Gastroesophageal sphincter (tissue), 4 donors: ENCODE results near the gene SRSF8. TPM values are rescaled to one million over a fixed set of nuclear protein-coding genes. Genes with fewer than 3 reads are reported as not detected.

Experiments used
- ATAC-seq: fragments of 150-250 bp; one replicate; pipeline ENCODE4 v1.9.1; 2016; ENCODE audit warnings: mild to moderate bottlenecking, moderate library complexity
- H3K27ac ChIP-seq, 4 donors: fragments of 200-600 bp; sonication (generic) in 3 of 4; 1 replicate in 3 of 4; 2 replicates in 1 of 4; pipeline ENCODE4 v1.5.1; 2016 to 2019
- H3K27me3 ChIP-seq: fragments of 200-600 bp; sonication (generic); one replicate; pipeline ENCODE4 v1.5.1; 2019
- H3K36me3 ChIP-seq, 2 donors: fragments of 200-600 bp; sonication (generic); one replicate each; pipeline ENCODE4 v1.5.1; 2019; ENCODE audit warnings: control low read depth in 1 of 2
- H3K4me1 ChIP-seq, 3 donors: fragments of 200-600 bp; sonication (generic); 1 replicate in 2 of 3; 2 replicates in 1 of 3; pipeline ENCODE4 v1.5.1; 2016 to 2019; ENCODE audit warnings: control low read depth in 2 of 3
- H3K4me3 ChIP-seq, 2 donors: fragments of 200-600 bp; sonication (generic); one replicate each; pipeline ENCODE4 v1.5.1; 2019; ENCODE audit warnings: mild to moderate bottlenecking in 1 of 2, moderate library complexity in 1 of 2
- H3K9me3 ChIP-seq, 3 donors: fragments of 200-600 bp; sonication (generic); one replicate each; pipeline ENCODE4 v1.5.1; 2017 to 2019; ENCODE audit warnings: control low read depth in 2 of 3
- CTCF ChIP-seq, 4 experiments: fragments of 200-600 bp in 2 of 4; fragments of 450-650 bp in 2 of 4; sonication (generic) in 1 of 4; IDR thresholded peaks; one replicate each; pipeline ENCODE4 v1.5.1; 2017 to 2019; ENCODE audit warnings: antibody characterized with exemption in 4 of 4, mild to moderate bottlenecking in 2 of 4, moderate library complexity in 2 of 4
- EP300 ChIP-seq: sonication (generic); formaldehyde crosslinking; IDR thresholded peaks from one replicate; pipeline ENCODE4 v1.6.1; 2017; ENCODE audit warnings: antibody characterized with exemption, mild to moderate bottlenecking
- POLR2A ChIP-seq, 2 donors: fragments of 450-650 bp; IDR thresholded peaks; one replicate each; pipeline ENCODE4 v1.6.1; 2017; ENCODE audit warnings: antibody characterized with exemption in 2 of 2, mild to moderate bottlenecking in 2 of 2, moderate library complexity in 1 of 2
- POLR2AphosphoS5 ChIP-seq: sonication (generic); formaldehyde crosslinking; IDR thresholded peaks from one replicate; pipeline ENCODE4 v1.6.1; 2017; ENCODE audit warnings: antibody characterized with exemption
- WGBS, 2 donors: methylation state at CpG; one replicate each; pipeline ENCODE4 v1.1.5; 2018; ENCODE audit warnings: low coverage in 1 of 2; 5-methylcytosine and 5-hydroxymethylcytosine counted together
- total RNA-seq, 4 donors: library from RNA; depleted of rRNA; stranded (reverse); fragments of >200 nt; gene quantifications; one replicate each; pipeline ENCODE4 v1.1.0, GENCODE V29; 2016

Gene SRSF8
- total RNA-seq, 4 donors from 2014 or later: 28.6 to 34.9 (median 33.0) TPM

- TF ChIP-seq POLR2AphosphoS5 (no peak), CTCF (IDR thresholded peaks at IDR 0.05) (no peak), EP300 (no peak), POLR2A (IDR thresholded peaks at IDR 0.05) (no peak)
- WGBS, 2 donors: 70 to 76% methylated on average over 2 to 3 of the region's 3 CpGs
- H3K36me3 ChIP-seq: no peaks in the 10 kb centered on the region
- no peaks in the 10 kb centered on the region for H3K9me3 ChIP-seq
- H3K27me3 ChIP-seq: no peaks in the 10 kb centered on the region
- H3K4me1 ChIP-seq: peaks cover 0 to 20% (median 0%) of the 10 kb centered on the region in 3 donors
- ATAC-seq: no peak
- no peak overlapping the region for H3K27ac ChIP-seq
- H3K4me3 ChIP-seq: no peak overlapping the region
These were observed 18.5 kb downstream of the SRSF8 start for GRCh38 chr11:95085117-95085816.

GRCh38 chr11:95086151-95086550, 19.4 kb downstream of the SRSF8 start:
- Histone ChIP-seq H3K9me3 (no peaks in the 10 kb centered on the region), H3K27ac (no peak overlapping the region), H3K27me3 (no peaks in the 10 kb centered on the region), H3K4me1 (peaks cover 5 to 25% (median 8%) of the 10 kb centered on the region in 3 donors), H3K36me3 (no peaks in the 10 kb centered on the region), H3K4me3 (no peak overlapping the region)
- no peak for ATAC-seq
- TF ChIP-seq POLR2A (IDR thresholded peaks at IDR 0.05) (no peak), EP300 (no peak), POLR2AphosphoS5 (no peak), CTCF (IDR thresholded peaks at IDR 0.05) (no peak)
- WGBS, 2 donors: 78 to 82% methylated on average over 2 of the region's 2 CpGs

- no peak overlapping the region for H3K27ac ChIP-seq
These were observed 20.3 kb downstream of the SRSF8 start for GRCh38 chr11:95086836-95087570.

GRCh38 chr11:95088946-95089619, 22.4 kb downstream of the SRSF8 start:
- H3K27me3 ChIP-seq: no peaks in the 10 kb centered on the region
- H3K27ac ChIP-seq: peak overlapping the region; percentile 81 to 97 (median 95)
- 24 to 38% methylated on average over 6 to 10 of the region's 27 CpGs for WGBS, 2 donors
- peak; percentile 76 for ATAC-seq
- H3K4me3 ChIP-seq: peak overlapping the region; percentile 72 to 94
- H3K36me3 ChIP-seq: no peaks in the 10 kb centered on the region
- peaks cover 5 to 47% (median 10%) of the 10 kb centered on the region in 3 donors for H3K4me1 ChIP-seq
- no peak for TF ChIP-seq CTCF (IDR thresholded peaks at IDR 0.05)
- TF ChIP-seq EP300: no peak
- TF ChIP-seq POLR2AphosphoS5: no peak
- TF ChIP-seq POLR2A (IDR thresholded peaks at IDR 0.05): no peak
- H3K9me3 ChIP-seq: no peaks in the 10 kb centered on the region

More at GRCh38 chr11:95086836-95087570, 20.3 kb downstream of the SRSF8 start:
- no peaks in the 10 kb centered on the region for H3K27me3 ChIP-seq
- TF ChIP-seq POLR2A (IDR thresholded peaks at IDR 0.05) (no peak), CTCF (IDR thresholded peaks at IDR 0.05) (no peak), POLR2AphosphoS5 (no peak), EP300 (no peak)
- H3K4me1 ChIP-seq: peaks cover 5 to 32% (median 10%) of the 10 kb centered on the region in 3 donors
- H3K4me3 ChIP-seq: no peak overlapping the region
- no peaks in the 10 kb centered on the region for H3K36me3 ChIP-seq
- WGBS, 2 donors: 100% methylated on average over 1 of the region's 1 CpG
- no peak for ATAC-seq
- H3K9me3 ChIP-seq: no peaks in the 10 kb centered on the region
